SJCRH30 (cell line): ENCODE measurements around the gene KLHL1. TPM values are rescaled to one million over a fixed set of nuclear protein-coding genes. Genes with fewer than 3 reads are reported as not detected.
"Not testable (repeated sequence)": the region's sequence is repeated elsewhere in the genome, so short reads cannot be mapped to it uniquely, and the experiment has no call there.

Experiments used
- DNase-seq, 2 experiments: peaks; one replicate each; pipeline ENCODE4 v3.0.0-alpha.2; 2015 to 2020
- H3K27ac ChIP-seq: fragments of 250-450 bp; sonication (Bioruptor Pico); 2 replicates; pipeline ENCODE4 v1.5.1; 2020; ENCODE audit warnings: mild to moderate bottlenecking, moderate library complexity
- H3K27me3 ChIP-seq: fragments of 250-450 bp; sonication (Bioruptor Pico); 2 replicates; pipeline ENCODE4 v1.5.1; 2020; ENCODE audit warnings: mild to moderate bottlenecking, moderate library complexity
- H3K36me3 ChIP-seq: fragments of 250-450 bp; sonication (Bioruptor Pico); 2 replicates; pipeline ENCODE4 v1.5.1; 2020; ENCODE audit warnings: mild to moderate bottlenecking, moderate library complexity
- H3K4me1 ChIP-seq: fragments of 250-450 bp; sonication (Bioruptor Pico); 2 replicates; pipeline ENCODE4 v1.5.1; 2020; ENCODE audit warnings: mild to moderate bottlenecking, moderate library complexity
- H3K4me3 ChIP-seq: fragments of 250-450 bp; sonication (Bioruptor Pico); 2 replicates; pipeline ENCODE4 v1.5.1; 2020; ENCODE audit warnings: mild to moderate bottlenecking, moderate library complexity
- H3K9me3 ChIP-seq: fragments of 250-450 bp; sonication (Bioruptor Pico); replicated peaks from 2 replicates; pipeline ENCODE4 v1.5.1; 2020; ENCODE audit warnings: mild to moderate bottlenecking, moderate library complexity
- total RNA-seq: library from RNA; depleted of rRNA; stranded (reverse); fragments of >200 nt; shearing (Covaris generic); gene quantifications from 2 replicates; pipeline ENCODE4 v1.2.3, GENCODE V29; 2014; rRNA removed

Gene KLHL1, protein sequence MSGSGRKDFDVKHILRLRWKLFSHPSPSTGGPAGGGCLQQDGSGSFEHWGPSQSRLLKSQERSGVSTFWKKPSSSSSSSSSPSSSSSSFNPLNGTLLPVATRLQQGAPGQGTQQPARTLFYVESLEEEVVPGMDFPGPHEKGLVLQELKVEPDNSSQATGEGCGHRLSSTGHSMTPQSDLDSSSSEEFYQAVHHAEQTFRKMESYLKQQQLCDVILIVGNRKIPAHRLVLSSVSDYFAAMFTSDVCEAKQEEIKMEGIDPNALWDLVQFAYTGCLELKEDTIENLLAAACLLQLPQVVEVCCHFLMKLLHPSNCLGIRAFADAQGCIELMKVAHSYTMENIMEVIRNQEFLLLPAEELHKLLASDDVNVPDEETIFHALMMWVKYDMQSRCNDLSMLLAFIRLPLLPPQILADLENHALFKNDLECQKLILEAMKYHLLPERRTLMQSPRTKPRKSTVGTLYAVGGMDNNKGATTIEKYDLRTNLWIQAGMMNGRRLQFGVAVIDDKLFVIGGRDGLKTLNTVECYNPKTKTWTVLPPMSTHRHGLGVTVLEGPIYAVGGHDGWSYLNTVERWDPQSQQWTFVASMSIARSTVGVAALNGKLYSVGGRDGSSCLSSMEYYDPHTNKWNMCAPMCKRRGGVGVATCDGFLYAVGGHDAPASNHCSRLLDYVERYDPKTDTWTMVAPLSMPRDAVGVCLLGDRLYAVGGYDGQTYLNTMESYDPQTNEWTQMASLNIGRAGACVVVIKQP
- not detected in 2 replicates for total RNA-seq

- Histone ChIP-seq H3K4me1 (no peaks in the 10 kb centered on the region), H3K36me3 (no peaks in the 10 kb centered on the region), H3K9me3 (no peaks in the 10 kb centered on the region), H3K4me3 (no peak within 1 kb of the TSS), H3K27ac (no peak within 1 kb of the TSS), H3K27me3 (no peaks in the 10 kb centered on the region)
- no peak for DNase-seq
Measured at GRCh38 chr13:70108356-70109105, at the start of gene KLHL1. Gene KLHL1, minus strand, starts transcription at chr13:70108452. Its CDS starts 753 bp downstream, at chr13:70107699.

DNA sequence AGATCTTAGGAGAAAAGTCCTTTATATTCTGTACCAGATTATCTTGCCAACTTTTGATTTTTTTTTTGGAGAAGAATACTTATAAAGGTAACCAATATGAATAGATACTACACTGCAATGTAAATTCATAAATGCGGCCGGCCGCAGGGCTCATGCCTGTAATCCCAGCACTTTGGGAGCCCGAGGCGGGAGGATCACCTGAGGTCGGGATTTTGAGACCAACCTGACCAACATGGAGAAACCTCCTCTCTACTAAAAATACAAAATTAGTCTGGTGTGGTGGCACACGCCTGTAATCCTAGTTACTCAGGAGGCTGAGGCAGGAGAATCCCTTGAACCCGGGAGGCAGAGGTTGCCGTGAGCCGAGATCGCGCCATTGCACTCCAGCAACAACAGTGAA lies 34.4 kb upstream of the KLHL1 start:
- DNase-seq, H3K4me3 ChIP-seq, H3K27me3 ChIP-seq, H3K27ac ChIP-seq, H3K9me3 ChIP-seq, H3K4me1 ChIP-seq, H3K36me3 ChIP-seq: not testable (repeated sequence)

DNA sequence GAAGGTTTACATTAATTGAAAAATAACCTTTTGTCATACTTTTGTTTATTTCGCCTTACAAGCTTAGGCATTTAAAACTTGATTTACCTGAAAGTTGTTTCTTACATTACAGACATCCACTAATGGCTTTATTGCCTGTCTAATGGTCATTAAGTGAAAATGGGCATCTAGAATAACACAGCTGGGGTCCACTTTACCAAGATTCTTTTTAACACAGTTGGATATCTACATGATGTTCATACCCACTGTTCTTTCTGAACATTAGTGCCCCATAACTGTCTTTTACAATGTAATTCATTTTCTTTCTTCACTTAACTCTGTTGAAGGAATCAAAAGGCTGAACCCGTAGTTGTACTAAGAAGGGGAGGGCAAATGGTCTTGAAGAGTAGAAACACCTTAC lies 19.8 kb upstream of the KLHL1 start:
- no peaks in the 10 kb centered on the region for H3K36me3 ChIP-seq
- H3K27ac ChIP-seq, result no peak overlapping the region
- DNase-seq, result no peak
- no peaks in the 10 kb centered on the region for H3K9me3 ChIP-seq
- H3K27me3 ChIP-seq, result no peaks in the 10 kb centered on the region
- H3K4me3 ChIP-seq, result no peak overlapping the region
- no peaks in the 10 kb centered on the region for H3K4me1 ChIP-seq

GRCh38 chr13:70125693-70126092 lies 17.4 kb upstream of the KLHL1 start:
- no peaks in the 10 kb centered on the region for H3K4me1 ChIP-seq
- no peaks in the 10 kb centered on the region for H3K36me3 ChIP-seq
- DNase-seq, result no peak
- H3K27ac ChIP-seq, result no peak overlapping the region
- no peaks in the 10 kb centered on the region for H3K9me3 ChIP-seq
- H3K27me3 ChIP-seq, result no peaks in the 10 kb centered on the region
- H3K4me3 ChIP-seq, result no peak overlapping the region

GRCh38 chr13:70117338-70117905 lies 9.2 kb upstream of the KLHL1 start:
- Histone ChIP-seq H3K4me3 (no peak overlapping the region), H3K9me3 (no peaks in the 10 kb centered on the region), H3K27me3 (no peaks in the 10 kb centered on the region), H3K36me3 (no peaks in the 10 kb centered on the region), H3K4me1 (no peaks in the 10 kb centered on the region), H3K27ac (no peak overlapping the region)
- DNase-seq, result no peak

DNA sequence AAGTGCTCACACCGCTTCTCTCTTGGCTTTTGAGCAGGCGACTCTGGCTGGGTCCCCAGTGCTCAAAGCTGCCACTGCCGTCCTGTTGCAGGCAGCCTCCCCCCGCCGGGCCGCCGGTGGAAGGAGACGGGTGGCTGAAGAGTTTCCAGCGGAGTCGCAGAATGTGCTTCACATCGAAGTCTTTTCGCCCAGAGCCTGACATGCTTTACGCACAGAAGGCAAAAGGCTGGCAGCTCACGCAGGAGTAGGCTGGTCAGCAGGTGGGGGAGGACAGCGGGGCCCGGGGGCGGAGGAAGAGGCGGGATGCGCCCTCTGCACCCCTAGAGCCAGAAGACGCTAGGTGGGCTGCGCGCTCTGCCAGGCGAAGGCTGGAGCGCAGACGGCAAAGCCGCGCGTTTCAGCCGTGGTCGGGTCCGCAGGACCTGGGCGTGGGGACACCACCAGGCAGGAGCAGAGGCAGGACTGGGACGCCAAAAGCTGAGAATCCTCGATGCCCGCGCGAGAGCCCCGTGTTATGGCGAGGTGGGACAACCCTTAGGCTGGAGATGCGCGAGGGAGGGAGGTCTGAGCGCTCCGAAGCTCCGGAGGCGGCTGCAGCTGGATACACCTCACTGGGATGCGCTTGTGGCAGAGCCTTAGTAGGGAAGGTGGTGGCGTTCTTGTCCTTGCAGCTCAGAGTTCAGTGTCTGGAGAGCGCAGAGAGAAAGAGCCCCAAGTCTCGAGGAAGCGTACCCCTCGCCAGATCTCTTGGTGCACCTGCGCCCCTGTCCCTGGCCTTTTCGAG lies 562 bp downstream of the KLHL1 start, which contains the start of gene ATXN8OS:
TSS of gene ATXN8OS (plus strand) at position 329 of the 784 bp plus-strand sequence.
- Histone ChIP-seq H3K27ac (no peak within 1 kb of the TSS), H3K4me3 (no peak within 1 kb of the TSS), H3K9me3 (no peaks in the 10 kb centered on the region), H3K4me1 (no peaks in the 10 kb centered on the region), H3K27me3 (no peaks in the 10 kb centered on the region), H3K36me3 (no peaks in the 10 kb centered on the region)
- no peak for DNase-seq

DNA sequence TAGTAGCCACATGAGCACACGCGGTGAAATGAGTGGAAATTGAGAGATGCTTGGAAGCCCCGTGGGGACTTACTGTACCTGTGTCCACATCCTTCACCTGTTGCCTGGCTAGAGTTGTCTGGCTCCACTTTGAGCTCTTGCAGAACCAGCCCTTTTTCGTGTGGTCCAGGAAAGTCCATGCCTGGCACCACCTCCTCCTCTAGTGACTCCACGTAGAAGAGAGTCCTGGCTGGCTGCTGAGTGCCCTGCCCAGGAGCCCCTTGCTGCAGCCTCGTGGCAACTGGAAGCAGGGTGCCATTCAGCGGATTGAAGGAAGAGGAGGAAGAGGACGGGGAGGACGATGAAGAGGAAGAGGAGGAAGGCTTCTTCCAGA lies 1.1 kb downstream of the KLHL1 start:
- H3K36me3 ChIP-seq, result no peaks in the 10 kb centered on the region

DNA sequence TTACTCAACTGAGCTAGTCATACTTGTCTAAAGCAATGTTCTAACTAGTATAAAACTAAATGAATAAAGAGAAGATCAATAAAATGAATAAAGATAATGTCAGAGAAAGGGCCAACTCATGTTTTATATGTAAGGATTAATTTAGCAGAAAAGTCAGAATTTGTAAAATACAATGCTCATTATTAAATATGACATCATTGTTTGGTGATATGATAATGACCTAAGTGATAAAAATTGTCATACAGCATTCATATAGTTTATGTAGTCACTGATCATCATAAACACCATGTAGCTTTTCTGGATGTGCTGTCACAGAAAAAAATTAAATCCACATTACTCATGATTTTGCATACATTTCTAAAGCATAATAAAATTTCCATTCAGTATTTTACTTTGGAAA lies 3.8 kb downstream of the KLHL1 start:
- H3K9me3 ChIP-seq, result no peaks in the 10 kb centered on the region
- no peak overlapping the region for H3K27ac ChIP-seq
- H3K4me1 ChIP-seq, result no peaks in the 10 kb centered on the region
- no peaks in the 10 kb centered on the region for H3K36me3 ChIP-seq
- no peaks in the 10 kb centered on the region for H3K27me3 ChIP-seq
- no peak overlapping the region for H3K4me3 ChIP-seq
- DNase-seq, result no peak

More for the DNA sequence above, 1.1 kb downstream of the KLHL1 start:
- H3K27ac ChIP-seq, result no peak overlapping the region
- H3K4me1 ChIP-seq, result no peaks in the 10 kb centered on the region
- no peak overlapping the region for H3K4me3 ChIP-seq
- no peaks in the 10 kb centered on the region for H3K27me3 ChIP-seq
- no peak for DNase-seq
- no peaks in the 10 kb centered on the region for H3K9me3 ChIP-seq

GRCh38 chr13:70098669-70099068 lies 9.6 kb downstream of the KLHL1 start:
- H3K9me3 ChIP-seq, result no peaks in the 10 kb centered on the region
- H3K36me3 ChIP-seq, result no peaks in the 10 kb centered on the region

DNA sequence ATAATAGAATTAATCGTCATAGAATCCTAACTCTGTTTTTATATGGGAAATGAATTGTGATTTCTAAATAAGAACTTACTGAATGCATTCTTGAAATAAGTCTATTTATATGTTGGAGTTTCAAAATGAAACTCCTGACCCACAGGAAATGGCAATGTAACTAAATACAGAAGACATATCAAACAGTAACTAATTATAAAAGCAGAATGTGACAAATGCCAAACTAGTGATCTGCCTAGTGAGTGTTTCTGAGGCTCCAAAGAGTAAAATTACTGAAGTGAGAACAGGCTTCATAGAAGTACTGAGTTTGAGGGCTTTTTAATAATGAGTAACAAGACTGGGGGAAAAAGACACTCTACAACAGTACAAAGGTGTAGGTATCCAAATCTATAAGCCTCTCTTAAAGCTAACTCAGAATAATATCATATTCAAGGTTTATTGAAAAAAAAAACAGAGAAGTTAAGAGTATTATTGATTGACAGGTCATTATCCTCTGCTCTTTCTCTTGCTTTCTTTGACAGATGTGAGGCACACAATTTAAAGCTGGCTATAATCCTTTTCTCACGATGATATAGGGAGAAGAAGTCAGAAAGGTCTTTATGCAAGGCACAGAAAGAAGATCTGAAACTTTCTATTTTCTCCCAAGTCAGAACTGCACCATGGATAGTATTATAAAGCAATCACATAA lies 18.1 kb downstream of the KLHL1 start:
- Histone ChIP-seq H3K9me3 (no peaks in the 10 kb centered on the region), H3K27ac (no peak overlapping the region), H3K36me3 (no peaks in the 10 kb centered on the region), H3K4me3 (no peak overlapping the region), H3K27me3 (no peaks in the 10 kb centered on the region), H3K4me1 (no peaks in the 10 kb centered on the region)
- no peak for DNase-seq

More at GRCh38 chr13:70098669-70099068, 9.6 kb downstream of the KLHL1 start:
- Histone ChIP-seq H3K27me3 (no peaks in the 10 kb centered on the region), H3K4me3 (no peak overlapping the region), H3K27ac (no peak overlapping the region), H3K4me1 (no peaks in the 10 kb centered on the region)
- DNase-seq, result peak in 1 of 2 experiments; percentile 22

GRCh38 chr13:70088926-70089325 lies 19.3 kb downstream of the KLHL1 start:
- Histone ChIP-seq H3K4me3 (no peak overlapping the region), H3K36me3 (no peaks in the 10 kb centered on the region), H3K27ac (no peak overlapping the region), H3K4me1 (no peaks in the 10 kb centered on the region), H3K9me3 (no peaks in the 10 kb centered on the region), H3K27me3 (no peaks in the 10 kb centered on the region)
- no peak for DNase-seq

- Histone ChIP-seq H3K4me3 (no peak overlapping the region), H3K27ac (no peak overlapping the region), H3K4me1 (no peaks in the 10 kb centered on the region), H3K36me3 (no peaks in the 10 kb centered on the region), H3K27me3 (no peaks in the 10 kb centered on the region), H3K9me3 (no peaks in the 10 kb centered on the region)
- no peak for DNase-seq
Measured at GRCh38 chr13:70087247-70087646, 21.0 kb downstream of the KLHL1 start.

DNA sequence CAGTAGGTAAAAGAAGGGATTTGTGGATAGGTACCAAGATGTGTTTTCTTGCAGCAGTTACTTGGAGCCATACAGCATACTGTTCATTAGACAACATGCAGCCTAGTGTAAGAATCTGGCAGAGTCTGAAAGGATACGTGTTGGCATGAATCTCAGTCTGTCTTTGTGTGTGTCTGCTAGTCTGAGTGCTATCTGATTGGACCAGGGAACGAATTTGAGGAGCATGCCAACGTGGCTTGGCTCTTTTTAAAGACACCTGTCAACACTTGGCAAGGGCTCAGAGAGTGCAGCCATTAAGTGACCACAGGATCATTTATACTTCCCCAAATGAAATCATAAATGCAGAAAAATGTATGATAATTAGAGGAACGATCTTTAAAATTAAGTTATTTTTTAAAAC lies 28.2 kb downstream of the KLHL1 start:
- Histone ChIP-seq H3K36me3 (no peaks in the 10 kb centered on the region), H3K27me3 (no peaks in the 10 kb centered on the region), H3K4me1 (no peaks in the 10 kb centered on the region), H3K9me3 (no peaks in the 10 kb centered on the region), H3K27ac (no peak overlapping the region), H3K4me3 (no peak overlapping the region)
- no peak for DNase-seq
